Cardiac fibroblast (primary cell): Measurements from ENCODE around the gene PARP16.
A peak's percentile ranks its signal among the peaks of the same experiment; 100 is the strongest.

ENCODE experiments used
- DNase-seq, 2 donors: peaks; one replicate each; pipeline versions ENCODE4 v3.0.0 to v3.0.0-alpha.2; 2010; ENCODE audit warnings: low read depth in 2 of 2
- H3K4me3 ChIP-seq, 2 donors: replicated peaks in 1 of 2; 1 replicate in 1 of 2; 2 replicates in 1 of 2; pipeline ENCODE4 v1.5.1; 2011; ENCODE audit warnings: low read depth in 2 of 2, low read length in 2 of 2, mild to moderate bottlenecking in 2 of 2, moderate library complexity in 1 of 2
- CTCF ChIP-seq: IDR thresholded peaks from one replicate; pipeline ENCODE4 v1.5.1; 2011; ENCODE audit warnings: low read depth, mild to moderate bottlenecking, low read length, inconsistent platforms

Gene PARP16

GRCh38 chr15:65286704-65287519 is at the start of gene PARP16:
TSS of gene PARP16 (minus strand) at chr15:65286883. CDS start at chr15:65286426, 457 bp downstream.
- TF ChIP-seq CTCF: no peak
- H3K4me3 ChIP-seq: peak within 1 kb of the TSS; percentile 65 to 66
- DNase-seq: peak; percentile 77 to 86

DNA sequence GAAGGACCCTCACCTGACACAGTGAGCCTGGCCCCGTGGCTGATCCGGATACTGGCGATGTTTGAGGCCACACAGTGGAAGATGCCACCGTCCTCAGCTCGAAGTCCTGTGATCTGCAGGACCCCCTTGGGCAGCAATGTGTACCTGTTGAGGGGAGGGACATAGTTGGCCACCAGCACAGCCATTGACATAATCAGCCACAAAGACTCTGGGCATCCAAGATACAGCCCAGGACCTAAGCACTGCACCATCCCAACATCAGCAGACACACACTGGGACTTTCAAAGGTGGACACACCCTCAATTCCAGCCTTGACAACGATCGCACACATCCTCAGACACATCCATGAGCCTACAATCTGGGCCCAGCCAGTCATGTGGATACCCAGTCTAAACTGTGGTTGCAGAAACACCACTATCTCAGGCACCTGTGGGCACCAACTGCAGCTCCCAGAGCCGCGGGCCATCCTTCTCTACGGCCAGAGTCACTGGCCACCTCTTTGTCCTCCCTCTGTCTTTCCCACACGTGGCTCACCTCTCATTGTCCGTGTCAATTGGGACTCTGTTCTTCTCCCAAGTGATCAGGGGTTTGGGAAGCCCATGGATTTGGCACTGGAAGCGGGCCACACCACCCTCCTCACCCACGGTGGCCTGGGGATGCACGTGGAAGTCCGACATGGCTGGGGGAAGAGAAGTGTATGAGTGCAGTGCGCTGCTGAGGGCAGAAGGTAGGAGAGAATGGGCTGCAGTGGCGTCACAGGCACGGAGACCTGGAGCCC is 48.8 kb upstream of the PARP16 start:
- TF ChIP-seq CTCF: no peak
- no peak for DNase-seq
- no peak overlapping the region for H3K4me3 ChIP-seq

DNA sequence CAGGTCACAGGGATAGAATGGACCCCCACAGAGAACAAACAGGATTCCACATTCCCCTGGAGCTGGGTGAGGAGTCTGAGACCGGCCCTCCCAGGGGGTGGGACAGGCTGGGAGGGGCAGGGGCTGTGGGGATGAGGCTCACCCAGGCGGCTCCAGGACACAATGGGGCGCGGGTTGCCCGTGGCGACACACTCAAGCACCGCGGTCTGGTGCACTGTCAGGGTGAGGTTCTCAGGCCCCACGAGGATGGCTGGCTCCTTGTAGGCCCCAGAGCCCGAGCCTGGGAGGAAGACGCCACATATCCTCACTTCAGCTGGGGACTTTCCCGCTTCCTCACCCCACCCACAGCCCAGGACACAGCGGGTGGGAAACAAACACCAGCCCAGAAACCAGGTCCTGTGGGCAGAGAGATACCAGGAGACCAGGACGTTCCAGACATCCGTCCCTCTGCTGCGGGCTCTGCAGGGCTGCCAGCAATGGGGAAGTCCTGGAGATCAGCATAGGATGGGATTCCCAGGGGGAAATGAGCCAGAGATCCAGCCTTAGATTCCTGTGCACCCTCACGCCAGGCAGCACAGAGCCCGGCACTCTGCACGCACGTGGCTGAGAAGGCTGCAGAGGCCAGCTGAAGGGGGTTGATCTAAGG is 48.0 kb upstream of the PARP16 start:
- TF ChIP-seq CTCF: no peak
- no peak for DNase-seq
- H3K4me3 ChIP-seq: no peak overlapping the region

GRCh38 chr15:65333856-65334255 is 47.2 kb upstream of the PARP16 start:
- TF ChIP-seq CTCF: no peak
- DNase-seq: no peak
- no peak overlapping the region for H3K4me3 ChIP-seq

- no peak overlapping the region for H3K4me3 ChIP-seq
- no peak for DNase-seq
- no peak for TF ChIP-seq CTCF
Measured at GRCh38 chr15:65333148-65333820, 46.6 kb upstream of the PARP16 start.

DNA sequence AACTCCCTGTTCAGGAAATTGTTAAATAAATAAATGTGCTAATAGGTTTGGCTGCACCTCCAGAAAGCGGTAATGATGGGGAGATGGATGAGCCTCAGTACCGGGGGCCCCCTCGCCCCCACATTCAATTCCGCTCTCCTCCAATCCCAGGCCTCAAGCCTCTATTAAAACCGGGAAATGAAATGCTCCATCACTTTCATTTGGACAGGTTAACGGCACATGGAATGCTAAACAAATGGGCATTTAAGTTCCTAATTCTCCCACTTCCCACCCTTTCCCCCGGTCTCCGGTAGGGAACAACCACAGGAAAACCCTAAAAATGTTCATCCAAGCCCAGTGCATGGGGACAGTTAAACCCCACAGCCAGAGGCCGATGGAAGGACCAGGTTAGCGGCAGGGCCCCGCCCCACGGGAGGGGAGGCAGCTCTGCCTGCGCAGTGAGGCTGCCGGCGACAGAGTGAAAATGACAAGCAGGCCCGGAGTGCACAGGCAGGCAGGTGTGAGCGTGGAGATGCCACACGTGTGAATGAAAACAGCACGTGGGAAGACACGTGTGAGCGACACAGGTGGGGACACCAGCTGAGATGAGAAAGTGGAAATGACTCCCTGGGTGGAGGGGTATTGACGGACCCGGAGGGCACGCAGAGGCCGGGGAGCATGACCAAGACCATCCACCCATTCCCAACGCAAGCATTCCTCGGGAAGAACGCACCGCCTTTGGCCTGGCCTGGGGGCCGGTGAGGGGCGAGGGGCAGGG is 45.9 kb upstream of the PARP16 start:
- no peak for TF ChIP-seq CTCF
- no peak overlapping the region for H3K4me3 ChIP-seq
- no peak for DNase-seq
